Measurements from ENCODE around the gene KRTAP5-2.

DNA sequence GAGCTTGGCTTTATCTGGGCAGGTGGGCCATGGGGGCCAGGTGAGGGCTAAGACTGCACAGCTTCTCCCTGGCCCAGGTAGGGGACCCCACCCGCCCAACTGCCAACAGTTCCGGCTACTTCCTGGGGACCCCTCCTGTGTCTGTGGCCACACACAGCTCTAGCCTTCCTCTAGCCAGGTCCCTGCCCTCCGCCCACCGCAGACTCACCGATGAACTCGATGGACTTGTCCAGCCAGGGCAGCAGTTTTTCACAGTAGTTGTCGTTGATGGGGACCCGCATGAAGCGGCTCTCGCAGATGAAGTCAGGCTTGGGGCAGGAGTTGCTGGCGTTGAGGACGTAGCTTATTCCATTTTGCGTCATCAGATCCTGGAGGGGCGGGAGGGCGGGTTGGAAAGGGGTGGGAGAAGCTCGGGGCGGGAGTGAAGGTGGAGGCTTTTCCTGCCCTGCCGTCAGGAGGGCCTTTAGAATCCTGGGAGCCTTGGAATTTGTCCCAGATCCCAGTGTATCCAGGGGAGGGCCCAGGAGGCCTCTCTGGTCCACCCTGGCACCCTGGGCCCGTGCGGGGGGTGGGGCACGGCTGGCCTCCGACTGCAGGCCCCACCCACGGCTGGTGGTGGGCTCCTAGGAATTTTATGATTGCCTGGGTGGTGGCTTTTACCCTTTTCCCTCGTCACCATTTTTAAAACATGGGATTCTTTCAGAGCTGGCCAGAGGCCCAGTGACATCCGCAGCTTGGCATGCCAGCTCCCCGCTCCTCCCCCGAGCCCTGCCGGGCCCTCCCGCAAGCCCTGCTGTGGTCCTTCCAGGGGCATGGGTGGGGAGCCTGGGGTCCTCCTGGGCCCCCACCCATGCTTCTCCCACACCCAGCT lies 40.0 kb downstream of the KRTAP5-2 start:
- TF ChIP-seq, protein P1, sequence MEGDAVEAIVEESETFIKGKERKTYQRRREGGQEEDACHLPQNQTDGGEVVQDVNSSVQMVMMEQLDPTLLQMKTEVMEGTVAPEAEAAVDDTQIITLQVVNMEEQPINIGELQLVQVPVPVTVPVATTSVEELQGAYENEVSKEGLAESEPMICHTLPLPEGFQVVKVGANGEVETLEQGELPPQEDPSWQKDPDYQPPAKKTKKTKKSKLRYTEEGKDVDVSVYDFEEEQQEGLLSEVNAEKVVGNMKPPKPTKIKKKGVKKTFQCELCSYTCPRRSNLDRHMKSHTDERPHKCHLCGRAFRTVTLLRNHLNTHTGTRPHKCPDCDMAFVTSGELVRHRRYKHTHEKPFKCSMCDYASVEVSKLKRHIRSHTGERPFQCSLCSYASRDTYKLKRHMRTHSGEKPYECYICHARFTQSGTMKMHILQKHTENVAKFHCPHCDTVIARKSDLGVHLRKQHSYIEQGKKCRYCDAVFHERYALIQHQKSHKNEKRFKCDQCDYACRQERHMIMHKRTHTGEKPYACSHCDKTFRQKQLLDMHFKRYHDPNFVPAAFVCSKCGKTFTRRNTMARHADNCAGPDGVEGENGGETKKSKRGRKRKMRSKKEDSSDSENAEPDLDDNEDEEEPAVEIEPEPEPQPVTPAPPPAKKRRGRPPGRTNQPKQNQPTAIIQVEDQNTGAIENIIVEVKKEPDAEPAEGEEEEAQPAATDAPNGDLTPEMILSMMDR (IDR thresholded peaks at IDR 0.05): no peak
- TF ChIP-seq POLR2A (IDR thresholded peaks at IDR 0.05) (no peak), POLR2AphosphoS5 (IDR thresholded peaks at IDR 0.05) (no peak)

Measured in prostate gland (tissue), 2 donors.